Lower leg skin (tissue), 4 donors: ENCODE data around the gene TRAPPC3. TPM values are rescaled to one million over a fixed set of nuclear protein-coding genes. Genes with fewer than 3 reads are reported as not detected.
A peak's percentile ranks its signal among the peaks of the same experiment; 100 is the strongest.

ENCODE experiments used
- DNase-seq, 2 donors: peaks; one replicate each; pipeline ENCODE4 v3.0.0-alpha.2; 2019; ENCODE audit warnings: low spot score in 2 of 2
- H3K4me3 ChIP-seq: fragments of 200-600 bp; sonication (generic); 2 replicates; pipeline ENCODE4 v1.5.1; 2017; ENCODE audit warnings: mild to moderate bottlenecking, low read depth; ENCODE audit not compliant: poor library complexity, severe bottlenecking
- CTCF ChIP-seq, 3 donors: fragments of 450-650 bp; IDR thresholded peaks; one replicate each; pipeline ENCODE4 v1.5.1; 2016; ENCODE audit warnings: antibody characterized with exemption in 3 of 3, mild to moderate bottlenecking in 3 of 3, moderate library complexity in 2 of 3
- POLR2A ChIP-seq, 2 donors: fragments of 450-650 bp; IDR thresholded peaks; one replicate each; pipeline ENCODE4 v1.6.1; 2016 to 2017; ENCODE audit warnings: antibody characterized with exemption in 2 of 2, mild to moderate bottlenecking in 1 of 2, moderate library complexity in 1 of 2
- WGBS, 2 donors: methylation state at CpG; one replicate each; pipeline ENCODE4 v1.1.5; 2018; 5-methylcytosine and 5-hydroxymethylcytosine counted together
- intact Hi-C: fragments of 100-400 bp; cut with DNase I; formaldehyde crosslinking; loops from one replicate; pipeline ENCODE4 v1.15.0; 2023; ENCODE audit warnings: low total_unique reads
- total RNA-seq, 4 donors: library from RNA; depleted of rRNA; stranded (reverse); fragments of >200 nt; gene quantifications; one replicate each; pipeline ENCODE4 v1.1.0, GENCODE V29; 2016

Gene TRAPPC3
- total RNA-seq, 4 donors from 2014 or later: 78.3 to 113 (median 104) TPM

DNA sequence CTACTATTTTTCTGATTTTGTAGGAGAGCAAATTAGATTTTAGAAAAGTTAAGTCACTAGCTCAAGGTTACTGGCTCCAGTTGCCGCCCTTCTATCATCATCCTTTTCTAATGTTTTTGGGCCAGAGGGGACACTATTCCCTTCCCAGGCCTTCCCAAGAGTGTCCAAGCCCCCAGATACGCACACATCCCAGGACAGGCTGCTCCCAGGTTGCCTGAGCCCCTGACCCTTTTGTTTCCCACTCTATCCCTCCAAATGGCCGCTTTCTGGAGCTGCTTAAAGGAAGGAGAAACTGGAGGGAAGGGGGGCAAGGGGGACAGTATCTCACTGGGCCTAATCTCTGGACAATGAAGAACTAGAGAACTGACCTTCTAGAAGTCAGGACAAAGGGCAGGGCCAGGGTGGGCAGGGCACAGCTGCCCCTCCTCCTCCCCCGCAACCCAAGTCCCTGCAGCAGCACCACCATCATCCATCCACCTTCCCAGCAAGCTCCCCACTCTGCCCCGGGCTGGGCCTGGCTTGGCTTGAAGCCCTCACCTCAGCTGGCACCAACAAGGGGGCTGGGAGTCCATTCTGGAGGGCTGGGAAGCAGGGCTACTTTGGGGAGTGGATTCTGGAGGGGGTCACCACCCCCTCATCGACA is 5.6 kb upstream of the TRAPPC3 start:
- 53 to 57% methylated on average over 5 of the region's 6 CpGs for WGBS, 2 donors
- no peak overlapping the region for H3K4me3 ChIP-seq
- DNase-seq: peak in 1 of 2 donors; percentile 86
- no peak for TF ChIP-seq POLR2A (IDR thresholded peaks at IDR 0.05)
- intact Hi-C loops: no loop called here

DNA sequence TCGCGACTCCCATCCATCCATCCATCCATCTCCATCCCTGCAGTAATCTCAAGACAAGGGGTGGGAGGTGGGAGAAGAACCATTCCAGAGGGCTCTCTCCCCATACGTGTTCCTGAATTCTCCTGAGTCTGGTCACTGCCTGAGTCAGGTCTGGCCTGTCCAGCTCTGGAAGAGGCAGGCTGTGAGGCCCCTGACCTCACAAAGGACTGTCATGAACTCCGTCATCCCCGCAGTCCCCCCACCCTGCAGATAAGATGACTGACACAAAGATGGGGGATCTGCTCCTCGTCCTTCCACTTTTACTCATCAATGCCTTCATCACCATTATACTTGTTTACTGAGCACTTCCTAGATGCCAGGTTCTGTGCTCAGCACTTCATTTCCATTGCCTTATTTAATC is 5.0 kb upstream of the TRAPPC3 start:
- intact Hi-C loops: no loop called here
- no peak for DNase-seq
- TF ChIP-seq CTCF (IDR thresholded peaks at IDR 0.05) (no peak), POLR2A (IDR thresholded peaks at IDR 0.05) (no peak)
- H3K4me3 ChIP-seq: no peak overlapping the region
- 91 to 95% methylated on average over 6 of the region's 6 CpGs for WGBS, 2 donors

DNA sequence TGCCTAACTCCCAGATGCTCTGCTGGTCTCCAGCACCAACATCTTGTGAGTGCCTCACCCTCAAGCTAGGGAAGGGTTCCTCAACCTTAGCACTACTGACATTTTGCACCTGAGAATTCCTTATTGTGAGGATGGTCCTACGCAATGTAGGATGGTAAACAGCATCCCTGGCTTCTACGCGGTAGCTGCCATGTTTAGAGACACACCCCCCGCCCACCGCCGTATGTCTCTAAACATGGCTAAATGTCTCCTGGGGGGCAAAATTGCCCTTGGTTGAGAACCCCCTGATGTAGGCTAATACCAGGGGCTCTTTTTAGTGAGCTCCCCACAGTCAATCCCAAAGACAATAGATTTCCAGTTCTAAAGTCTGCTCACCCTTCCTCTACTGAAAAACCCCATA is 4.2 kb upstream of the TRAPPC3 start:
- intact Hi-C loops: no loop called here
- H3K4me3 ChIP-seq: no peak overlapping the region
- no peak for DNase-seq
- 92 to 94% methylated on average over 6 of the region's 6 CpGs for WGBS, 2 donors
- TF ChIP-seq CTCF (IDR thresholded peaks at IDR 0.05) (no peak), POLR2A (IDR thresholded peaks at IDR 0.05) (no peak)

DNA sequence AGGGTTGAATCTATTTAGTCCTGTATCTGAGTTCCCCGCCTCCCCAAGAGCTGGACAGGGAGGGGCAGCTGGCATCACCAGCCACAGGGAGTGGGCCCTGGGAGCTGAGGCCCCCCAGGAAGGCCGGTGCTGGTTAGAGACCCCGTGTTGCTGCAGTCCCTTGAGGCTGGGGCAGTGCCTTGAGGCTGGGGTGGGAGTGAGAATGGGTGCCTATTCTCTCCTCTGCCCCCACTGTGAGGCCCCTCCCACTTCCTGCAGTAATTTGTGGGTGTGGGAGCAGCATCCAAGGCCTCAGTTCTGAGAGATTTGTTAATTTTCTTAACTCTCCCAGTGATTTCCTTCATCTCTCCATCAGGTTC is 2.5 kb upstream of the TRAPPC3 start:
- peak; percentile 28 to 84 for DNase-seq
- intact Hi-C loops: no loop called here
- TF ChIP-seq POLR2A (IDR thresholded peaks at IDR 0.05): no peak
- no peak overlapping the region for H3K4me3 ChIP-seq
- WGBS, 2 donors: 30 to 32% methylated on average over 3 of the region's 3 CpGs

GRCh38 chr1:36151134-36151844 is 2.0 kb upstream of the TRAPPC3 start:
- WGBS, 2 donors: 8 to 13% methylated on average over 1 of the region's 1 CpG

DNA sequence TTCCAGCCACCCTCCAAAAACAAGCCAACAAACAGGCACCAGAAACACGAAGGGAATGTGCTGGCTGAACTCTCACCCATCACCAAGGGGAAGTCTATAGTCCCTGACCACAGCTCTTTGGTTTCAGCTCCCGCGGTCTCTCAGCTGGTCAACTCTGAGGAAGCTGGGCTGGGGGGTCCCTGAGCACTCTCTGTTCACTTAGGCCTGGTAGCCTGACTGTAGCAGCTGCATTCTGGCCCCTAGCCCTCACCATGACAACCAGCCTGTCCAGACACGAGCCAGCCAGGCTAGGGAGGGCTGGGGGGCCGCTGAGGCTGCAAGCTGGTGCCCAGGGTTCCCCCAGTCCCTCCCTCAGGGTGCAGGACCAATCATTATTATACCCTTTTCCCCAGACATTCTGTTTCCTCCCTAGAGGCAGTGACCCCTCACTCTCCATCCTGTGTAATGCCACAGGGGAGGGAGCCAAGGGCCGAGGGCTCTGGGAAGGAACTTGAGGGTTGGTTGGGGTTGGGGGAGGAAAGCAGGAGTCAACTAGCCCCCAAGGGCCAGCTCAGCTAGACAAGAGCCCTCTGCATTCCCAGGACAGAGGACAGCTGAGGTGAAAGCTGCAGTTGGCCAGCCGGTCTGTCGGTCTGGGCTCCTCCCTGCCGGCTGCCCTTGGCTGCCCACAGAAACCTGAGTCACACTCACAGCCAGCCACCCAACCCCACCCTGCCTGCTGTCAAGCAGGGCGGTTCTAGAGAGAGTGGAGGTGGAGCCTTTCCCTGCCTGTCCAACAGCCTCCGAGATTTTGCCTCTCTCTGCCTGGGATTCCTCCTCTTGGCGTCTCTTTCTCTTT is 1.2 kb upstream of the TRAPPC3 start:
- H3K4me3 ChIP-seq: no peak overlapping the region
- intact Hi-C loops: no loop called here
- 8 to 13% methylated on average over 12 of the region's 12 CpGs for WGBS, 2 donors
- DNase-seq: peak; percentile 93 to 98
- TF ChIP-seq POLR2A (IDR thresholded peaks at IDR 0.05) (no peak), CTCF (IDR thresholded peaks at IDR 0.05) (no peak)

More at GRCh38 chr1:36151134-36151844, 2.0 kb upstream of the TRAPPC3 start:
- intact Hi-C loops: no loop called here
- TF ChIP-seq POLR2A (IDR thresholded peaks at IDR 0.05): no peak
- TF ChIP-seq CTCF (IDR thresholded peaks at IDR 0.05): no peak
- DNase-seq: no peak
- no peak overlapping the region for H3K4me3 ChIP-seq
